Activated CD4-positive, alpha-beta memory T cell treated with anti-CD3 and anti-CD28 coated beads, Interleukin-2, amount 10 ng/mL, durations not matched to agents 7 days and 5 days (primary cell): ENCODE results near the gene ACADSB. TPM values are rescaled to one million over a fixed set of nuclear protein-coding genes. Genes with fewer than 3 reads are reported as not detected.

Experiments
- CTCF ChIA-PET: fragments of 350-600 bp; sonication (Branson Sonifier 250); formaldehyde crosslinking; loops from one replicate; lab custom pipeline; 2021; ENCODE audit warnings: antibody characterized with exemption, inconsistent platforms; lab: Charles Lee
- POLR2A ChIA-PET: fragments of 350-600 bp; sonication (Branson Sonifier 250); formaldehyde crosslinking; loops from one replicate; lab custom pipeline; 2021; ENCODE audit warnings: antibody characterized with exemption; lab: Charles Lee
- DNase-seq: peaks from one replicate; pipeline ENCODE4 v3.0.0-alpha.2; 2020
- H3K27ac Mint-ChIP-seq: one replicate; pipeline ENCODE4 v1.8.0; 2021; ENCODE audit warnings: mild to moderate bottlenecking, mixed read lengths
- H3K27me3 Mint-ChIP-seq: one replicate; pipeline ENCODE4 v1.8.0; 2021; ENCODE audit warnings: mixed read lengths
- H3K36me3 Mint-ChIP-seq: one replicate; pipeline ENCODE4 v1.8.0; 2021; ENCODE audit warnings: low read depth, mixed read lengths
- H3K4me1 Mint-ChIP-seq: one replicate; pipeline ENCODE4 v1.8.0; 2021; ENCODE audit warnings: mixed read lengths
- H3K4me3 Mint-ChIP-seq: one replicate; pipeline ENCODE4 v1.8.0; 2021; ENCODE audit warnings: mild to moderate bottlenecking, mixed read lengths
- H3K9me3 Mint-ChIP-seq: one replicate; pipeline ENCODE4 v1.8.0; 2021; ENCODE audit warnings: mixed read lengths
- total RNA-seq, 2 experiments: library from RNA; stranded (reverse); gene quantifications; one replicate each; pipeline ENCODE4 v1.2.3, GENCODE V29; 2021

Gene ACADSB
- total RNA-seq, 2 experiments from 2014 or later = 21.2 to 21.7 TPM

- no peak overlapping the region for H3K4me3 Mint-ChIP-seq
- H3K9me3 Mint-ChIP-seq = no peaks in the 10 kb centered on the region
Measured at GRCh38 chr10:123096452-123096851, 87.6 kb downstream of the ACADSB start.

GRCh38 chr10:123097039-123097438 lies 88.2 kb downstream of the ACADSB start:
- CTCF ChIA-PET = no interaction called here
- Mint-ChIP-seq H3K4me1 (no peaks in the 10 kb centered on the region), H3K9me3 (no peaks in the 10 kb centered on the region), H3K36me3 (no peaks in the 10 kb centered on the region), H3K27me3 (peaks cover 6% of the 10 kb centered on the region), H3K4me3 (no peak overlapping the region), H3K27ac (no peak overlapping the region)
- no peak for DNase-seq
- POLR2A ChIA-PET = no interaction called here

More at GRCh38 chr10:123096452-123096851, 87.6 kb downstream of the ACADSB start:
- Mint-ChIP-seq H3K27ac (no peak overlapping the region), H3K4me1 (no peaks in the 10 kb centered on the region), H3K27me3 (peaks cover 6% of the 10 kb centered on the region), H3K36me3 (no peaks in the 10 kb centered on the region)
- DNase-seq = no peak
- ChIA-PET CTCF (no interaction called here), POLR2A (no interaction called here)

- ChIA-PET POLR2A (no interaction called here), CTCF (interaction anchor here (0.7 kb wide), 1 partner anchor 56 kb away, joined by 3 read pairs; no protein-coding TSS in a partner anchor)
- Mint-ChIP-seq H3K4me1 (no peaks in the 10 kb centered on the region), H3K9me3 (no peaks in the 10 kb centered on the region), H3K27ac (no peak overlapping the region), H3K36me3 (no peaks in the 10 kb centered on the region), H3K27me3 (peaks cover 2% of the 10 kb centered on the region), H3K4me3 (no peak overlapping the region)
- no peak for DNase-seq
Measured at GRCh38 chr10:123100030-123100762, 91.4 kb downstream of the ACADSB start.

GRCh38 chr10:123101872-123102271 lies 93.1 kb downstream of the ACADSB start:
- no peaks in the 10 kb centered on the region for H3K4me1 Mint-ChIP-seq
- H3K4me3 Mint-ChIP-seq = no peak overlapping the region
- DNase-seq = no peak
- H3K27me3 Mint-ChIP-seq = no peaks in the 10 kb centered on the region
- H3K36me3 Mint-ChIP-seq = no peaks in the 10 kb centered on the region
- no peaks in the 10 kb centered on the region for H3K9me3 Mint-ChIP-seq
- ChIA-PET CTCF (no interaction called here), POLR2A (no interaction called here)
- H3K27ac Mint-ChIP-seq = no peak overlapping the region

GRCh38 chr10:123102673-123103072 lies 93.9 kb downstream of the ACADSB start:
- CTCF ChIA-PET = no interaction called here
- H3K27me3 Mint-ChIP-seq = no peaks in the 10 kb centered on the region

GRCh38 chr10:123103944-123104343 lies 95.1 kb downstream of the ACADSB start:
- Mint-ChIP-seq H3K4me3 (no peak overlapping the region), H3K9me3 (no peaks in the 10 kb centered on the region), H3K27me3 (peaks cover 3% of the 10 kb centered on the region), H3K27ac (no peak overlapping the region), H3K36me3 (no peaks in the 10 kb centered on the region), H3K4me1 (no peaks in the 10 kb centered on the region)
- DNase-seq = no peak
- POLR2A ChIA-PET = no interaction called here
- CTCF ChIA-PET = no interaction called here

More at GRCh38 chr10:123102673-123103072, 93.9 kb downstream of the ACADSB start:
- H3K9me3 Mint-ChIP-seq = no peaks in the 10 kb centered on the region
- H3K4me3 Mint-ChIP-seq = no peak overlapping the region
- DNase-seq = no peak
- no peaks in the 10 kb centered on the region for H3K4me1 Mint-ChIP-seq
- no peaks in the 10 kb centered on the region for H3K36me3 Mint-ChIP-seq
- POLR2A ChIA-PET = no interaction called here
- H3K27ac Mint-ChIP-seq = no peak overlapping the region

Other genes with a start within 250 kb of the ACADSB start
- 1 to 10 TPM; 1.8 to 2.1 TPM for gene CUZD1, start 163.1 kb upstream of the ACADSB start, total RNA-seq
- 10 to 100 TPM; 11.5 to 12.5 TPM for gene FAM24B, start 129.4 kb upstream of the ACADSB start, total RNA-seq
- gene FAM24A, start 98.4 kb upstream of the ACADSB start, total RNA-seq = not detected
- gene C10orf88, start 54.8 kb upstream of the ACADSB start, total RNA-seq = 10 to 100 TPM; 12.6 to 15.1 TPM
- gene PSTK, start 28.6 kb upstream of the ACADSB start, total RNA-seq = 1 to 10 TPM; 2.6 to 3.8 TPM
- 10 to 100 TPM; 16.6 to 18.5 TPM for gene IKZF5, start 211 bp upstream of the ACADSB start, total RNA-seq
- not detected for gene HMX3, start 127.0 kb downstream of the ACADSB start, total RNA-seq
- gene HMX2, start 139.1 kb downstream of the ACADSB start, total RNA-seq = not detected
- 100 to 1,000 TPM; 266 to 275 TPM for gene BUB3, start 145.4 kb downstream of the ACADSB start, total RNA-seq